Glomerular visceral epithelial cell (primary cell): Measurements from ENCODE around the gene KLHL42.
"Not testable (repeated sequence)": the region's sequence is repeated elsewhere in the genome, so short reads cannot be mapped to it uniquely, and the experiment has no call there.

Source experiments
- DNase-seq: peaks from one replicate; pipeline ENCODE4 v3.0.0-alpha.2; 2016; ENCODE audit errors: extremely low spot score

The KLHL42 gene

GRCh38 chr12:27779920-27780611, at the start of gene KLHL42, which contains the start of gene MANSC4:
Gene KLHL42, plus strand, starts transcription at chr12:27780233. Its CDS starts 98 bp downstream, at chr12:27780331.
Gene MANSC4, minus strand, starts transcription at chr12:27780236. Its CDS starts 8,960 bp downstream, at chr12:27771276.
- peak; percentile 73 for DNase-seq

- no peak for DNase-seq
Observed at GRCh38 chr12:27732281-27732680, 47.8 kb upstream of the KLHL42 start.

- DNase-seq, result peak; percentile 49
Observed at GRCh38 chr12:27733052-27733656, 46.9 kb upstream of the KLHL42 start.

GRCh38 chr12:27733791-27734190, 46.2 kb upstream of the KLHL42 start:
- no peak for DNase-seq

GRCh38 chr12:27734321-27734720, 45.7 kb upstream of the KLHL42 start:
- not testable (repeated sequence) for DNase-seq

GRCh38 chr12:27743601-27744000, 36.4 kb upstream of the KLHL42 start:
- no peak for DNase-seq

- DNase-seq, result not testable (repeated sequence)
Observed at GRCh38 chr12:27745734-27746133, 34.3 kb upstream of the KLHL42 start.

GRCh38 chr12:27747111-27747820, 32.8 kb upstream of the KLHL42 start:
- DNase-seq, result no peak

GRCh38 chr12:27751386-27752047, 28.5 kb upstream of the KLHL42 start:
- DNase-seq, result no peak

GRCh38 chr12:27754795-27755194, 25.2 kb upstream of the KLHL42 start:
- no peak for DNase-seq

- DNase-seq, result no peak
Observed at GRCh38 chr12:27756670-27757195, 23.3 kb upstream of the KLHL42 start.

GRCh38 chr12:27762757-27763156, 17.3 kb upstream of the KLHL42 start:
- no peak for DNase-seq

GRCh38 chr12:27766587-27766986, 13.4 kb upstream of the KLHL42 start:
- no peak for DNase-seq

GRCh38 chr12:27769142-27769673, 10.8 kb upstream of the KLHL42 start:
- DNase-seq, result no peak

- DNase-seq, result no peak
Observed at GRCh38 chr12:27771481-27772327, 8.3 kb upstream of the KLHL42 start.

GRCh38 chr12:27772328-27773049, 7.5 kb upstream of the KLHL42 start:
- no peak for DNase-seq

GRCh38 chr12:27777141-27777540, 2.9 kb upstream of the KLHL42 start:
- no peak for DNase-seq

- no peak for DNase-seq
Observed at GRCh38 chr12:27778206-27778605, 1.8 kb upstream of the KLHL42 start.

- DNase-seq, result peak; percentile 2
Observed at GRCh38 chr12:27779416-27779919, 565 bp upstream of the KLHL42 start.
